Stimulated activated CD8-positive, alpha-beta memory T cell treated with anti-CD3 and anti-CD28 coated beads, Interleukin-4, amount 100 ng/mL, for 24 hours (primary cell): Measurements from ENCODE around the gene BRD1.

Experiments
- DNase-seq: peaks from one replicate; pipeline ENCODE4 v3.0.0-alpha.2; 2020; ENCODE audit warnings: low read depth

BRD1 gene

GRCh38 chr22:49751966-49752597, 75.6 kb downstream of the BRD1 start:
- DNase-seq, result no peak

DNA sequence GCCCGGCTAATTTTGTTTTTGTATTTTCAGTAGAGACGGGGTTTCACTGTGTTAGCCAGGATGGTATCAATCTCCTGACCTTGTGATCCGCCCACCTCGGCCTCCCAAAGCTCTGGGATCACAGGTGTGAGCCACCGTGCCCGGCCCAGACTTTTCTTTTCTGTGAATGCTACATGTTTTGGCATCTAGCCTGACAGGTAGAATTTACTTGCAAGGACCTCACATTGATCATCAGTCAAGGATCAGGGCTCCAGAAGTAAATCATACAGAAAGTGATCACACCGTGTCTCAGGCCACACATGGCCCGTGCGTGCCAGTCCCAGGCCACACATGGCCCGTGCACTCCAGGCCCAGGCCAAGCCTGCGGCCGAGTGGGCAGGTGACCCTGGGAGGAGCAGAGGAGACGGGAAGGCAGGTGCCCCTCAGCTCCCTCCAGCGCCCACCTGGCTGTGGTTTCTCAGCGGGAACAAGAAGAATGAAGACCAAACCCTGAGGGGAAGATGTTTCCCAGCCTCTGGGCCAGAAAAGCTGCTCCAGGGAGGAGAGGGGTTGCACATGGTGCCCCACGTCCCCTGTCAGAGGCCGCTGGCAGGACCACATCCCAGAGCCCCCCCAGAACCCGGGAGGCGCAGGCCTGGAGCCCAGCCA, 76.2 kb downstream of the BRD1 start:
- no peak for DNase-seq

DNA sequence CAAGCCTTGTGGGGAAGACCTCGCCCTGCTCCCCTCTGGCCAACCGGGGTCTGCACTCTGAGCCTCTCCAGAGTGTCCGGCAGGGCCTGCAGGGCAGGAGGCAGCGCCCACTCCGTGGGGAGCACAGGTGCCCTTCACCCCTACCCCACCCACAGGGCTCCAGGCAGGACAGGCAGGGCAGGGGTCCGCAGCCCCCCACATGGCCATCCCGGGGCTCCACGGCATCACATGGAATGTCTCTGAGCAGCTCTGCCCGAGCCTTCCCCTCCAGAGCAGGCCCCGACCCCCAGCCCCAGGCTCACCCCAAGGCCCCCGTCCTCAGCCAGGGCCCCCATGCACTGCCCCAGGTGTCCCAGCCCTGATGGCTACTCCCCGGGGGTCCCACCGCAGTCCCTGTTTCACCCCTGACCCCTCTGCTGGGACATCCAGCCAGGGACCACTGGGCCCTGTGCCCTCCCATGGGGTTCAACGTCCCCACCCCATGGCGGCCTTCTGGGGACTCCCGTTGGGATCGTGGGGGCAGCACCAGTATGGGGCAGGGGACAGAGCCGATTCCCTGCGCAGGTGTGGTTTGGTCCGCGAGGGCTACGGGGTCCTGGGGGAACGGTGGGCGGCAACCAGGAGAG, 77.7 kb downstream of the BRD1 start:
- DNase-seq, result no peak

GRCh38 chr22:49749227-49749626, 78.4 kb downstream of the BRD1 start:
- no peak for DNase-seq

DNA sequence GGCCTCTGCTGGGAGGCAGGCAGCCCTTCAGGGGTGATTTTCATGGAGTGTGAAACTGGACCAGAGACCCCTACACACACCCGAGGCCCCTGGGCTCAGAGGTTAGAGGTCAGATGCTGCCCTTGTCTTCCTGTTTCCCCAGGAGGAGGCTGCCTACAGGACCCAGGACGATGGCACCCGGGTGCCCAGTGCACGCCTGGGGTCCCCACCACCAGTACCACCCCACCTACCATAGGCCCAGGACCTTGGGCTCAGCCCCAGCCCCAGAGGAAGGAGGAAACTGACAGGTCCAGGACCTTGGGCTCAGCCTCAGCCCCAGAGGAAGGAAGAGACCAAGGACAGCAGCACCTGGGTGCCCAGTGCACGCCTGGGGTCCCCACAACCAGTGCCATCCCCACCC, 79.2 kb downstream of the BRD1 start:
- DNase-seq, result no peak

DNA sequence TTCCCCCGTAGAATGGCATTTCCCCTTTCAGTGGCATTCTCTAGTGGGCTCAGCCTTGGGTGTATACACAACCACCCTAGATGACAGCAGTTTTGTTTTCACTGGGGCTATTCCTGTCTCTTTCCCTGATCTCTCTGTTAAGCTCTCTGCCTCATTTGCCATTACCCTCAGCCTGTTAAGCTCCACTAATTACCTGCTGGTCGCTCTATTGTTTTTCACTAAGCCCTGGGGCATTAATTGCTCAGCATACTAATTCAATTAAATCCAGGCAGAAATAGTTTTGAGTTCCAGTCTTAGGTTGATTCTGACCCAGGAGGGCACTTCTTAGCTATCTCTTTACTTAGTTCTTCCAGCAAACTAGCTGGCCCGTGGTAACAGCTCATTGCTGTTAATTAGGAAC, 80.0 kb downstream of the BRD1 start:
- DNase-seq, result no peak

DNA sequence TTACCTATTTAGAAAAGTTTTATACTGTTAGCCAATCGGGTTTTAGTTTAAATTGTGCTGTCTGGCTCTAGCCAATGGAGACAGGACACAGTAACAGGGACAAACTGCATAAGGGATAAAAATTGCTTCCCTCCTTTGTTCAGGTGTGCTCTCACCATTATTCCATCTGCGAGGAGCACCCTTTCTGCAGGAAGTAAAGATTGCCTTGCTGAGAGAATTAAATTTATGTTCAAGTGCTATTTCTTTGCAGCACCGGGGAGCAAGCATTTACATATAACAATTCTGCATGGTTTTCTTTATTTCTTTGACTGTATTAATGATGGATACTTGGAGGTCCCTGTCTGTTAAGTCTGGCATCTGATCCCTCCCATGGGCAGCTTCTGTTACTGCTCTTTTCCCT, 80.5 kb downstream of the BRD1 start:
- DNase-seq, result no peak

DNA sequence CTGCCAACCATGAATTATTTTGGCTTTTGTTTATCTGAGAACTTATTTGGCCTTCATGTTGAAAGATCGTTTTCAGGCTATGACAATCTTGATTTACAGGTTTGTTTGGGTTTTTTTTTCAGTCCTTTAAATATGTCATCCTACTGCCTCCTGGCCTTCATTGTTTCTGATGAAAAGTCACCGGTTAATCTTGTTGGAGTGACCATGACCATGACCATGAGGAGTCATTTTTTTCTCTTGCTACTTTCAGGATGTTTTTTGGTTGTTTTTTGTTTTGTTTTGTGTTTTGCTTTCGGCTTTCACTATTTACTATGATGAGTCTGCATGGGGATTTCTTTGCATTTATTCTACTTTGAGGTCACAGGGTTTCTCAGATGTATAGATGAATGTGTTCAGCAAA, 81.6 kb downstream of the BRD1 start:
- no peak for DNase-seq

GRCh38 chr22:49740242-49740641, 87.4 kb downstream of the BRD1 start:
- DNase-seq, result no peak

GRCh38 chr22:49739138-49739537, 88.5 kb downstream of the BRD1 start:
- no peak for DNase-seq

- no peak for DNase-seq
Observed at GRCh38 chr22:49738566-49738965, 89.1 kb downstream of the BRD1 start.

DNA sequence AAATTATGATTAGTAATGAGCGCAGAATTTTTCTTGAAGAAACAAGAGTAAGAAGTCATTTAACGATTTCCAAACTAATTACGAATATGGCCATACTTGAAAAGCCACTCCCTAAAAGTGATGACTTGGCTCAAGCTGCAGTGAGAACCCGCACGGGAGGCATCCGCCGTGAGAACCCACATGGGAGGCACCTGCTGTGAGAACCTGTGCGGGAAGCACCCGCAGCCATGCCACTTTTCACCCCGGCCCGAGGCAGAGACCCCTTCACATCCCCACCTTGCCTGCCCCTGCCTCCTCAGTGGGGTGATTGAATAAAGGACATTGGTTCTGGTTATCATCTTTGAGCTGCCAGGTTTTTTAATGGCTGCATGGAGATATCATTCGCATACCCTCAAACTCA, 89.7 kb downstream of the BRD1 start:
- no peak for DNase-seq

- DNase-seq, result no peak
Observed at GRCh38 chr22:49737101-49737551, 90.5 kb downstream of the BRD1 start.

GRCh38 chr22:49736538-49736937, 91.1 kb downstream of the BRD1 start:
- DNase-seq, result no peak

DNA sequence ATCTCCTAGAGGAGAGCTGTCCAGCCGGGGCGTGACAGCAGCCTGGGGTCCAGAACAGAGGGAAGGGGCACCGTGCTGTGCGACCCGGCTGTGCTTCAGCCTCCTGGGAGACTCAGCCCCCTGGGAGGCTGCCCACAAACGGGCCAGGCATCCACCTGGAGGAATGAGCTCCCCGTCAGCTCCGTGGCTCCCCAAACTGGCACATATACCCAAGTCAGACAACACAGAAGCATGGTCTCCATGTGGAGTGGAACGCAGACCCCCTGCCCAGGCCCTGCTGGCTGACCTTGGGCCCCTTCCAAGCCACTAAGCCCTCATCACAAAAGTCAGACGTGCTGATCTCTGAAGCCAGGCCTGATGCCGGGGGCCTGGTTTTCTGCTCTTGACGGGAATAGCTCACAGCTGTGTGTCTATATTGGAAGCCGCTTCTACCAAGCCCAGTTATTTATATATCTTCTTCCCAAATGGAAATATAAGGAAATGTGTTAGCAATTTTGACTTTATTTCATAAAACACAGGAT, 91.7 kb downstream of the BRD1 start:
- DNase-seq, result no peak

- DNase-seq, result no peak
Observed at GRCh38 chr22:49735411-49735900, 92.2 kb downstream of the BRD1 start.

DNA sequence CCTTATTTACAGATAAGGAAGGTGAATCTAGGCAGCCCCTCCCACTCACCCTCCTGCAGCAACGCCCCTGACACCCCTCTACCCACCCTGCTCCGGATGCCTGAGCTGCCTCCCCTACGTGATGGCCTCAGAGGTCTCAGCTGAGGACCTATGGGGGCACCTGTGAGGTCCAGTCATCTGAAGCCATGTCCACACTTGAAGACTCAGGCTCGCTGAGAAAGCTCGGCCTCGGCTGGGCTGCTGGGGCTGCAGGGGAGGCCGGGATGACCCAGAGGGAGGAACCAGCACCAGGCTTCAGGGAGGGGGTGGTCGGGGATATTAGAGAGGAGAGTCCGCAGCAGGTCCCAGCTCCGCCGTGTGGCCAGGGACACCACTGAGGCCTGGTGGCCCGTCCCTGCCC, 92.8 kb downstream of the BRD1 start:
- no peak for DNase-seq

GRCh38 chr22:49734390-49734789, 93.3 kb downstream of the BRD1 start:
- no peak for DNase-seq

GRCh38 chr22:49733631-49734030, 94.0 kb downstream of the BRD1 start:
- no peak for DNase-seq

- no peak for DNase-seq
Observed at GRCh38 chr22:49730656-49731055, 97.0 kb downstream of the BRD1 start.

DNA sequence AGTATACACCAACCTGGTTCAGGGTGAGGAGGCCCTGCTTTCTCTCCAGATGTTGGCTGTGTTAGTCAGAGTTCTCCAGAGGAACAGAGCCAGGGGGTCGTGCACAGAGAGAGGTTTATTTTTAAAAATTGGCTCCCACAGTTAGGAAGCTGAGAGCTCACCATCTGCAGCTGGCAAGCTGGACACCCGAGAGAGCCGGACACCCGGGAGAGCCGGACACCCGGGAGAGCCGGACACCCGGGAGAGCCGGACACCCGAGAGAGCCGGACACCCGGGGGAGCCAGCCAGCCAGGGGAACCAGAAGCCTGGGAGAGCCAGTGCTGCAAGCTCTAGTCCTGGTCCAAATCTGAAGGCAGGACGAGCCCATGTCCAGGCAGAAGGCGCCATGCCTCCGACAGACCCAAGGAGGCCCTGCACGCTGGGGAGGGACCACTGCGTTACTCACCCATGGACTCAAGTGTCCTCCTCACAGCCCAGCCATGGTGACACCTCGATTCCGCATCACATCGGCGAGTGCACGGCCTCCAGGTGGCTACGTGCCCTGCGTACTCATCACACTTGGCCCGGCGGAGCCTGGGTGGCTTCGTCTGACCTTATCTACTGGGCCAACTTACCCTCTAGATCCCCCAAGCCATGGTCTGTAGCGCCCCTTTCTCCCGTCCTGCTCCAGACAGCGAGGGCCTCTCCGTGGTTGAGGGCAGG, 99.0 kb downstream of the BRD1 start:
- DNase-seq, result no peak

GRCh38 chr22:49727881-49728569, 99.6 kb downstream of the BRD1 start:
- DNase-seq, result no peak
